HFFc6 (cell line): ENCODE results near the gene MOCS1. TPM values are rescaled to one million over a fixed set of nuclear protein-coding genes. Genes with fewer than 3 reads are reported as not detected.

Experiments used
- DNase-seq: peaks from one replicate; pipeline ENCODE4 v3.0.0-alpha.2; 2018
- H3K27ac Mint-ChIP-seq: 2 replicates; pipeline ENCODE4 v1.8.0; 2020; ENCODE audit warnings: mild to moderate bottlenecking, mixed read lengths
- H3K27me3 Mint-ChIP-seq: 2 replicates; pipeline ENCODE4 v1.8.0; 2021; ENCODE audit warnings: mild to moderate bottlenecking, moderate library complexity, mixed read lengths; ENCODE audit not compliant: insufficient read depth
- H3K36me3 Mint-ChIP-seq: 2 replicates; pipeline ENCODE4 v1.8.0; 2021; ENCODE audit warnings: low read depth, mixed read lengths
- H3K4me1 Mint-ChIP-seq: 2 replicates; pipeline ENCODE4 v1.8.0; 2020; ENCODE audit warnings: low read depth, mixed read lengths
- H3K4me3 Mint-ChIP-seq: 2 replicates; pipeline ENCODE4 v1.8.0; 2020; ENCODE audit warnings: mild to moderate bottlenecking, moderate library complexity, mixed read lengths
- H3K9me3 Mint-ChIP-seq: 2 replicates; pipeline ENCODE4 v1.8.0; 2020; ENCODE audit warnings: mild to moderate bottlenecking, mixed read lengths
- total RNA-seq, 6 experiments: library from RNA; stranded (reverse); fragmentation: NEBNext Ultra II Directional; extraction: Animal tissue kit (Norgen Biotek cat#: 25700); gene quantifications; 2 replicates in 1 of 6; 3 replicates in 5 of 6; pipeline ENCODE4 v1.2.3, GENCODE V29; 2021
- TF ChIP-seq, protein P1 (sequence below): fragments of 200-600 bp; sonication (generic); IDR thresholded peaks from 2 replicates; pipeline ENCODE4 v1.5.0; 2021; ENCODE audit warnings: antibody characterized with exemption, mild to moderate bottlenecking

The MOCS1 gene
- total RNA-seq, 6 experiments from 2014 or later = 7.9 to 11.1 (median 9.2) TPM

GRCh38 chr6:39886871-39887270, 47.4 kb downstream of the MOCS1 start:
- no peak overlapping the region for H3K4me3 Mint-ChIP-seq
- peaks cover 8% of the 10 kb centered on the region for H3K4me1 Mint-ChIP-seq
- peaks cover 5% of the 10 kb centered on the region; the same call in 1 of the 2 replicates for H3K27me3 Mint-ChIP-seq
- no peaks in the 10 kb centered on the region for H3K9me3 Mint-ChIP-seq
- TF ChIP-seq, protein P1, sequence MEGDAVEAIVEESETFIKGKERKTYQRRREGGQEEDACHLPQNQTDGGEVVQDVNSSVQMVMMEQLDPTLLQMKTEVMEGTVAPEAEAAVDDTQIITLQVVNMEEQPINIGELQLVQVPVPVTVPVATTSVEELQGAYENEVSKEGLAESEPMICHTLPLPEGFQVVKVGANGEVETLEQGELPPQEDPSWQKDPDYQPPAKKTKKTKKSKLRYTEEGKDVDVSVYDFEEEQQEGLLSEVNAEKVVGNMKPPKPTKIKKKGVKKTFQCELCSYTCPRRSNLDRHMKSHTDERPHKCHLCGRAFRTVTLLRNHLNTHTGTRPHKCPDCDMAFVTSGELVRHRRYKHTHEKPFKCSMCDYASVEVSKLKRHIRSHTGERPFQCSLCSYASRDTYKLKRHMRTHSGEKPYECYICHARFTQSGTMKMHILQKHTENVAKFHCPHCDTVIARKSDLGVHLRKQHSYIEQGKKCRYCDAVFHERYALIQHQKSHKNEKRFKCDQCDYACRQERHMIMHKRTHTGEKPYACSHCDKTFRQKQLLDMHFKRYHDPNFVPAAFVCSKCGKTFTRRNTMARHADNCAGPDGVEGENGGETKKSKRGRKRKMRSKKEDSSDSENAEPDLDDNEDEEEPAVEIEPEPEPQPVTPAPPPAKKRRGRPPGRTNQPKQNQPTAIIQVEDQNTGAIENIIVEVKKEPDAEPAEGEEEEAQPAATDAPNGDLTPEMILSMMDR = no peak
- DNase-seq = no peak
- no peaks in the 10 kb centered on the region for H3K36me3 Mint-ChIP-seq
- H3K27ac Mint-ChIP-seq = peak overlapping the region; percentile 90

DNA sequence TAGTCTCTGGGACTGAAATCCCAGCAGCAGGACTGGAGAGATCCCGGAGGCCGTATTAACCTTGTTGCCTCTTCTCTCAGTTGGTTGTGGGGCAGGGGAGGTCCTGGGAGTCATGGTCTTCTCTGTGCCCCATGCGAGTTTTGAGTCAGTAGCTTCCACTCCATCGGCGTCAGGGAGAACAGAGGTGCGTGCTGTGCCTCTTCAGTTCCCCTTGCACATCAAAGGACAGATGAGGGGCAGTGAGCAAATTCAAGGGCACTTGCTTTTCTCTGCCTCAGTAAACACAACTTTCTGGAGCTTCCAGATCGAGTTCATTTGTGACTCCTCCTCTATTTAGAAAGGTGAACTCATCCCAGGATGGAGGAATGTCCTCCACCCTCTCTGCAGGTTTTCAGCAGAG, 48.6 kb downstream of the MOCS1 start:
- TF ChIP-seq, protein P1 = no peak
- Mint-ChIP-seq H3K4me3 (no peak overlapping the region), H3K4me1 (peaks cover 7% of the 10 kb centered on the region), H3K27ac (peak overlapping the region; percentile 90), H3K27me3 (peaks cover 5% of the 10 kb centered on the region; the same call in 1 of the 2 replicates), H3K9me3 (no peaks in the 10 kb centered on the region), H3K36me3 (no peaks in the 10 kb centered on the region)
- no peak for DNase-seq

GRCh38 chr6:39884696-39885095, 49.6 kb downstream of the MOCS1 start:
- peak; percentile 70 for DNase-seq
- H3K9me3 Mint-ChIP-seq = no peaks in the 10 kb centered on the region
- peaks cover 5% of the 10 kb centered on the region; the same call in 1 of the 2 replicates for H3K27me3 Mint-ChIP-seq
- peak overlapping the region; percentile 2; the same call in 1 of the 2 replicates for H3K4me3 Mint-ChIP-seq
- TF ChIP-seq, protein P1 = no peak
- H3K27ac Mint-ChIP-seq = peak overlapping the region; percentile 90
- no peaks in the 10 kb centered on the region for H3K36me3 Mint-ChIP-seq
- no peaks in the 10 kb centered on the region; the same call in none of the 2 replicates for H3K4me1 Mint-ChIP-seq

GRCh38 chr6:39882531-39882899, 51.7 kb downstream of the MOCS1 start:
- H3K36me3 Mint-ChIP-seq = peaks cover under 1% of the 10 kb centered on the region; the same call in 1 of the 2 replicates
- DNase-seq = peak; percentile 78
- TF ChIP-seq, protein P1 = no peak
- H3K9me3 Mint-ChIP-seq = no peaks in the 10 kb centered on the region
- peaks cover 5% of the 10 kb centered on the region; the same call in 1 of the 2 replicates for H3K27me3 Mint-ChIP-seq
- H3K27ac Mint-ChIP-seq = peak overlapping the region; percentile 90
- no peaks in the 10 kb centered on the region; the same call in none of the 2 replicates for H3K4me1 Mint-ChIP-seq
- peak overlapping the region; percentile 74 for H3K4me3 Mint-ChIP-seq

DNA sequence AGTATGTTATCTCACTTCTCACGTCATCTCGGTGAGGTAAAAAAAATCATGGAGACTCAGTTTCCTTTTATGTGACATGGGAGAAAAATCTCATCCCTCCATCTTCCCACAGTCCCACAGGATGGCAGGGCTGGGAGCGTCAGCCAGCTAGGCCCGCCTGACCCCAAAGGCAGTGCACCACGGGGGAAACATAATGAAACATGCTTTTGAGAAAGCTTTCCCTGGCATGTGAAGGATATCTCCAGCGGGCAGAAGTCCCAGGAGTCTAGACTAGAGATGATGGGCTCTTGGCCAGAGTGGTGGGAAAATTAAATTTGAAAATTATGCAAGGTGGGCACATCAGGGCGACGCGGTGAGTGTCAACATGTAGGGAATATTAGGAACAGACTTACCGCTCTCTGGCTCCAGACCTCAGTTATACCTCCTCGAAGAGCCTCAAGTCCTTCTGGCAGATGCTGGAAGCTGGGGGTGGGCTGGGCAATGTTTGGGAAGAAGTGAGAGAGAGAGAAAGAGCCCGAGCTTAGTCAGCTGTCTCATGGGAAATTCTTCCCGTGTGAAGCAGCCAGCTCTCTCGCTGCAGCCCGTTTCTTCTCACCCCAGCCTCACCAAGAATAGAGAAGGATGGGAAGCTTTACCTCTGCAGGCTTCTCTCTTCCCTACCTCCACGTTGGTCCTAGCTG, 52.3 kb downstream of the MOCS1 start:
- no peaks in the 10 kb centered on the region for H3K9me3 Mint-ChIP-seq

More for the DNA sequence above, 52.3 kb downstream of the MOCS1 start:
- peak; percentile 52 for DNase-seq
- Mint-ChIP-seq H3K36me3 (peaks cover 6% of the 10 kb centered on the region; the same call in 1 of the 2 replicates), H3K27me3 (peaks cover 5% of the 10 kb centered on the region), H3K4me3 (peak overlapping the region; percentile 74), H3K27ac (peak overlapping the region; percentile 90), H3K4me1 (peaks cover 2% of the 10 kb centered on the region)
- TF ChIP-seq, protein P1 = no peak
